NCI-H2171 (cell line): Measurements from ENCODE around the gene PSKH1.
A peak's percentile ranks its signal among the peaks of the same experiment; 100 is the strongest.
"Not testable (repeated sequence)": the region's sequence is repeated elsewhere in the genome, so short reads cannot be mapped to it uniquely, and the experiment has no call there.

Experiments
- DNase-seq: peaks from one replicate; lab custom pipeline; 2025; lab: John Stamatoyannopoulos, UW

The PSKH1 gene

GRCh38 chr16:67926181-67926750 lies 33.2 kb downstream of the PSKH1 start:
- peak; percentile 96 for DNase-seq

GRCh38 chr16:67927131-67927941 lies 34.3 kb downstream of the PSKH1 start:
- DNase-seq: no peak

- DNase-seq: no peak
Measured at GRCh38 chr16:67928147-67928546, 35.1 kb downstream of the PSKH1 start.

GRCh38 chr16:67928561-67929364 lies 35.7 kb downstream of the PSKH1 start:
- peak; percentile 69 for DNase-seq

- no peak for DNase-seq
Measured at GRCh38 chr16:67930191-67930590, 37.1 kb downstream of the PSKH1 start.

- DNase-seq: no peak
Measured at GRCh38 chr16:67930678-67931211, 37.7 kb downstream of the PSKH1 start.

GRCh38 chr16:67931712-67932461 lies 38.8 kb downstream of the PSKH1 start, which contains the start of gene CTRL:
Gene CTRL (minus strand): TSS chr16:67931862. CDS start chr16:67931852, 10 bp downstream.
- no peak for DNase-seq

- DNase-seq: no peak
Measured at GRCh38 chr16:67932462-67932840, 39.4 kb downstream of the PSKH1 start.

- no peak for DNase-seq
Measured at GRCh38 chr16:67933805-67934204, 40.8 kb downstream of the PSKH1 start.

- no peak for DNase-seq
Measured at GRCh38 chr16:67934306-67935100, 41.4 kb downstream of the PSKH1 start.

- no peak for DNase-seq
Measured at GRCh38 chr16:67935101-67935401, 42.0 kb downstream of the PSKH1 start.

- DNase-seq: peak; percentile 96
Measured at GRCh38 chr16:67935402-67936123, 42.5 kb downstream of the PSKH1 start.

- no peak for DNase-seq
Measured at GRCh38 chr16:67936124-67936879, 43.2 kb downstream of the PSKH1 start, which contains the start of gene PSMB10. Gene PSMB10 (minus strand): TSS chr16:67936850. CDS start chr16:67936749, 101 bp downstream.

- no peak for DNase-seq
Measured at GRCh38 chr16:67936880-67937605, 44.0 kb downstream of the PSKH1 start.

- DNase-seq: not testable (repeated sequence)
Measured at GRCh38 chr16:67937713-67938112, 44.7 kb downstream of the PSKH1 start.

GRCh38 chr16:67939507-67940445 lies 46.7 kb downstream of the PSKH1 start:
- DNase-seq: no peak

GRCh38 chr16:67940446-67941089 lies 47.5 kb downstream of the PSKH1 start:
- no peak for DNase-seq
